ENCODE data around the gene FRS2. TPM values are rescaled to one million over a fixed set of nuclear protein-coding genes. Genes with fewer than 3 reads are reported as not detected.

FRS2 gene
- total RNA-seq, 2 donors from 2014 or later, result 13.0 to 13.2 TPM

- H3K9me3 Mint-ChIP-seq, result no peaks in the 10 kb centered on the region
- DNase-seq (peak; percentile 40 to 61), ATAC-seq (replicated peaks in 1 of 2) (peak; percentile 99 to 100)
- H3K27ac Mint-ChIP-seq, result no peak overlapping the region
- peaks cover 27% of the 10 kb centered on the region for H3K4me1 Mint-ChIP-seq (ENCODE audit: low read depth)
- peaks cover 0 to 7% of the 10 kb centered on the region in 2 donors for H3K36me3 Mint-ChIP-seq (ENCODE audit: insufficient read depth in 2 of 2)
- H3K4me3 Mint-ChIP-seq, result peak overlapping the region; percentile 16 to 52
- H3K27me3 Mint-ChIP-seq (ENCODE audit: low read depth), result no peaks in the 10 kb centered on the region
Observed at GRCh38 chr12:69534389-69534822, 64.2 kb downstream of the FRS2 start.

DNA sequence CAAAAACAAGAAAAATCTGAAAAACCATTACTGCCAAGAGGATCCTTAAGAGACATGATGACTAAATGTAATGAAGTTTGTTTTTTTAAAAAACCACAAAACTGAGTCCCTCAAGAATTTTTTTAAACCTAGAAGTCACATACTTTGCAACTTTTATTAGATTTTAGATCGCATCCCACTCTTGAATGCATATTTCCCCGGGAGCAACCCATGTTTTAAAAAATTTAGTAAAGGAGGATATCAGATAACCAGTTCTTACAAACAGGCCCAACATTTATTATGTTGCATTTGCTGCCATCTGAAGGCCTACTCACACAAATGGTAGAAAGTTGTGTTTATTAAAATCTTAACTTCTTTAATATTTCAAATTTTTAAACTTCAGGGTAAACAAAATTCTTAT, 70.8 kb downstream of the FRS2 start:
- ATAC-seq (replicated peaks in 1 of 2) (no peak), DNase-seq (no peak)
- Mint-ChIP-seq H3K36me3 (ENCODE audit: insufficient read depth in 2 of 2) (peaks cover 10 to 26% of the 10 kb centered on the region in 2 donors), H3K27me3 (ENCODE audit: low read depth) (no peaks in the 10 kb centered on the region), H3K9me3 (peaks cover 7 to 9% of the 10 kb centered on the region in 2 donors), H3K27ac (no peak overlapping the region), H3K4me1 (ENCODE audit: low read depth) (peaks cover 6% of the 10 kb centered on the region), H3K4me3 (no peak overlapping the region)

DNA sequence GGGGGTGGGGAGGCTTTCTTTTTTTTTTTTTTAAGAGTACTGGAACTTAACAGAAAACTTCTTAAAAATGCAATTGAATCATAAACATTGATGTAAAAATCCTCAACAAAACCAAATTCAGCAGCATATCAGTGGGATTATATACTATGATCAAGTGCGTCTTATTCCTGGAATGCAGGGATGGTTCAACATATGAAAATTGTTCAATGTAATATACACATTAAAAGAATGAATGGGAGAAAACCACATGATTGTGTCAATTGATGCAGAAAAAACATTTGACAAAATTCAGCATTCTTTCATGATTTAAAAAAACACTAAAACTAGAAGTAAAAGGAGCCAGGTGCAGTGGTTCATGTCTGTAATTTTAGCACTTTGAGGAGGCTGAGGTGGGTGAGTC, 73.9 kb downstream of the FRS2 start:
- Mint-ChIP-seq H3K4me1 (ENCODE audit: low read depth) (peaks cover 14% of the 10 kb centered on the region), H3K27ac (no peak overlapping the region), H3K4me3 (no peak overlapping the region), H3K27me3 (ENCODE audit: low read depth) (no peaks in the 10 kb centered on the region), H3K9me3 (peaks cover 7 to 9% of the 10 kb centered on the region in 2 donors), H3K36me3 (ENCODE audit: insufficient read depth in 2 of 2) (peaks cover 10 to 23% of the 10 kb centered on the region in 2 donors)
- DNase-seq, result no peak
- no peak for ATAC-seq (replicated peaks in 1 of 2)

- Mint-ChIP-seq H3K27ac (no peak overlapping the region), H3K36me3 (ENCODE audit: insufficient read depth in 2 of 2) (peaks cover 10 to 23% of the 10 kb centered on the region in 2 donors), H3K4me1 (ENCODE audit: low read depth) (peaks cover 14% of the 10 kb centered on the region), H3K9me3 (peaks cover 7 to 9% of the 10 kb centered on the region in 2 donors), H3K4me3 (no peak overlapping the region), H3K27me3 (ENCODE audit: low read depth) (no peaks in the 10 kb centered on the region)
- DNase-seq (no peak), ATAC-seq (replicated peaks in 1 of 2) (no peak)
Observed at GRCh38 chr12:69545081-69545480, 74.9 kb downstream of the FRS2 start.

GRCh38 chr12:69546693-69547438, 76.7 kb downstream of the FRS2 start:
- DNase-seq, result peak; percentile 6 to 11

GRCh38 chr12:69548687-69549086, 78.5 kb downstream of the FRS2 start:
- no peaks in the 10 kb centered on the region for H3K27me3 Mint-ChIP-seq (ENCODE audit: low read depth)
- ATAC-seq (replicated peaks in 1 of 2) (no peak), DNase-seq (no peak)
- peaks cover 3 to 8% of the 10 kb centered on the region in 2 donors for H3K36me3 Mint-ChIP-seq (ENCODE audit: insufficient read depth in 2 of 2)
- peaks cover 2 to 3% of the 10 kb centered on the region in 2 donors for H3K9me3 Mint-ChIP-seq
- peaks cover 8% of the 10 kb centered on the region for H3K4me1 Mint-ChIP-seq (ENCODE audit: low read depth)
- no peak overlapping the region for H3K4me3 Mint-ChIP-seq
- no peak overlapping the region for H3K27ac Mint-ChIP-seq

More at GRCh38 chr12:69546693-69547438, 76.7 kb downstream of the FRS2 start:
- peak; percentile 92 to 97 for ATAC-seq (replicated peaks in 1 of 2)
- Mint-ChIP-seq H3K27ac (no peak overlapping the region), H3K4me1 (ENCODE audit: low read depth) (peaks cover 14% of the 10 kb centered on the region), H3K36me3 (ENCODE audit: insufficient read depth in 2 of 2) (peaks cover 8 to 16% of the 10 kb centered on the region in 2 donors), H3K27me3 (ENCODE audit: low read depth) (no peaks in the 10 kb centered on the region), H3K9me3 (peaks cover 7 to 9% of the 10 kb centered on the region in 2 donors), H3K4me3 (no peak overlapping the region)

DNA sequence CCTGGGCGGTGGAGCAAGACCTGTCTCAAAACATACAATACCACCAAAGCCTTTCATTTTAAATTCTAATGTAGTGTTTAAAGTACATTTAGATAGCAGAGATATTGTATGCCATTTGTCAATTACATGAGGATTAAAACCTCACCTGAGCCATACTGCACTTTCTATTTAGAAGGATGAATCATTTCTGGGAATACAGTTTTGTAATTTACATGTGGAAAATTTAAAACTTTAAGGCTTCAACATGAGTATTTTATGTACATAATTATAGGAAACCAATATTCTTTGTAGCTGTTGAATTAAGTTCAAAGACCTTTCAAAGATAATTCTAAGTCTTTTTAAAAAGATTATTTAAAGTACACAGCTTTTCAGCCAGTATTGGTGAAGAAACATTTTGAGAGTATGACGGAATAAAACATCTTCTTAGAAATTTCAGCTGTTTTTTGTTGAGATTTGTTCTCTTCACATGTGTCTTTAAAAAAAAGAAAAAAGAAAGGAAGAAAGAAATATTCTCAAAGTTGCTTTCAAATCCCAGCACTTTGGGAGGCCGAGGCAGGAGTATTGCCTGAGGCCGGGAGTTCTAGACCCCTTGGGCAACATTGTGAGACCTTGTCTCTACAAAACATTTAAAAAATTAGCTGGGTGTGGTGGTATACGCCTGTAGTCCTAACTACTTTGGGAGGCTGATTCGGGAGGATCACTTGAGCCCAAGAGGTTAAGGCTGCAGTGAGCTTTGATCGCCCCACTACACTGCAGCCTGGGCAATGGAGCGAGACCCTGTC, 80.6 kb downstream of the FRS2 start:
- Mint-ChIP-seq H3K27ac (no peak overlapping the region), H3K36me3 (ENCODE audit: insufficient read depth in 2 of 2) (peaks cover 0 to 2% of the 10 kb centered on the region in 2 donors)
- no peak for ATAC-seq (replicated peaks in 1 of 2)

DNA sequence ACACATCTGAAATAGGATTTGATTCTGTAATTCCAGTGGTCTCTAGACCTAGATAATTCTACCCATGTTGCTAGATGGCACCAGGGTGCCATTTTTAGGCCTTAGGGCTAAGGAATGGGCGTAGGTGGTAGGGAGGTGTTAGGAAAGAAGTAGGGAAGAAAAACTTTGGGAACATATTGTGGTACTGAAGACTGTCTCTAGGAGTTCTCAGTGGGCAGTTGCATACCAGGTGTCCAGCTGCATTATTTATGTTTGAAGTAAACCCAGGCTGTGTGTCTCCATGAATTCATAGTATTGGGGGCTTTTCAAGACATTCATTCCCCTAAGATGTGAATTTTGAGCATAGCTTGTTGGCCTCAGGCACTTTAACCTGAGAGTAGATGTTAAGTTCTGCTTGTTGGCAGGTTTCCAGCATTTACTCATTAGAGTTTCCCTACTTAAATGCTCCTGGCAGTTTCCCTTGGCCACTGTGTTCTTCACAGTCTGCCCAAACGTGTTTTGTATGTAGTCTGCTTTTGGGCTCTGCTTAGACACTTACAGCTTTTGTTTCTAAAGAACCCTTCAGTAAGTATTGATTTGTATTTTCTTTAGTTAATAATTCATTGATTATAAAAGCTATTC, 83.5 kb downstream of the FRS2 start:
- H3K36me3 Mint-ChIP-seq (ENCODE audit: insufficient read depth in 2 of 2), result no peaks in the 10 kb centered on the region
- H3K27me3 Mint-ChIP-seq (ENCODE audit: low read depth), result no peaks in the 10 kb centered on the region
- DNase-seq, result no peak
- H3K27ac Mint-ChIP-seq, result no peak overlapping the region
- no peak overlapping the region for H3K4me3 Mint-ChIP-seq
- ATAC-seq (replicated peaks in 1 of 2), result no peak
- no peaks in the 10 kb centered on the region for H3K9me3 Mint-ChIP-seq
- no peaks in the 10 kb centered on the region for H3K4me1 Mint-ChIP-seq (ENCODE audit: low read depth)

More for the DNA sequence above, 80.6 kb downstream of the FRS2 start:
- no peaks in the 10 kb centered on the region for H3K9me3 Mint-ChIP-seq
- DNase-seq, result no peak
- no peaks in the 10 kb centered on the region for H3K27me3 Mint-ChIP-seq (ENCODE audit: low read depth)
- H3K4me3 Mint-ChIP-seq, result no peak overlapping the region
- H3K4me1 Mint-ChIP-seq (ENCODE audit: low read depth), result peaks cover 8% of the 10 kb centered on the region

- DNase-seq (no peak), ATAC-seq (replicated peaks in 1 of 2) (no peak)
- no peak overlapping the region for H3K27ac Mint-ChIP-seq
- H3K27me3 Mint-ChIP-seq (ENCODE audit: low read depth), result no peaks in the 10 kb centered on the region
- H3K4me1 Mint-ChIP-seq (ENCODE audit: low read depth), result no peaks in the 10 kb centered on the region
- H3K36me3 Mint-ChIP-seq (ENCODE audit: insufficient read depth in 2 of 2), result no peaks in the 10 kb centered on the region
- no peaks in the 10 kb centered on the region for H3K9me3 Mint-ChIP-seq
- H3K4me3 Mint-ChIP-seq, result no peak overlapping the region
Observed at GRCh38 chr12:69555461-69555860, 85.3 kb downstream of the FRS2 start.

GRCh38 chr12:69556383-69556782, 86.2 kb downstream of the FRS2 start:
- Mint-ChIP-seq H3K4me3 (no peak overlapping the region), H3K9me3 (no peaks in the 10 kb centered on the region), H3K4me1 (ENCODE audit: low read depth) (no peaks in the 10 kb centered on the region), H3K27me3 (ENCODE audit: low read depth) (no peaks in the 10 kb centered on the region), H3K36me3 (ENCODE audit: insufficient read depth in 2 of 2) (no peaks in the 10 kb centered on the region), H3K27ac (no peak overlapping the region)
- no peak for DNase-seq
- ATAC-seq (replicated peaks in 1 of 2), result no peak

- Mint-ChIP-seq H3K36me3 (ENCODE audit: insufficient read depth in 2 of 2) (no peaks in the 10 kb centered on the region), H3K27me3 (ENCODE audit: low read depth) (no peaks in the 10 kb centered on the region), H3K27ac (no peak overlapping the region), H3K9me3 (no peaks in the 10 kb centered on the region), H3K4me1 (ENCODE audit: low read depth) (peaks cover 7% of the 10 kb centered on the region), H3K4me3 (no peak overlapping the region)
- no peak for ATAC-seq (replicated peaks in 1 of 2)
- DNase-seq, result no peak
Observed at GRCh38 chr12:69563166-69563762, 93.1 kb downstream of the FRS2 start.

DNA sequence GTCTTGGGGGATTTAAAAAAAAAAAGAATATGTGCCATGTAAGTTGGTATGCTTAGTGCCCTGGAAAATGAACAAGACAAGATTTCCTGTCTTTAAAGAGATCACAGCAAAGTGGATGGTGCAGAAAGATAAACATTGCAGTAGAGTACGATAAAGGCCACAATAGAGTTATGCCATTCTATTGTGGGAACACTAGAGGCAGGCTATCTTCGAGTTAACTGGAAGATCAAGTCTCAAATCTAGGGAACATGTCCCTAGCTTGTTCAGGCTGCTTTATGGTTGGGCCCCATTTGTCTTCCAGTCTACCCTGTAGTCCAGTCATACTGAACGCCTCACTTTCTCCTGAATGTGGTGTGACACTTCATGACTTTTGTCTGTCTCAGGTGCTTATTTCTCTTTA, 96.4 kb downstream of the FRS2 start:
- H3K4me1 Mint-ChIP-seq (ENCODE audit: low read depth), result peaks cover 17% of the 10 kb centered on the region
- no peaks in the 10 kb centered on the region for H3K27me3 Mint-ChIP-seq (ENCODE audit: low read depth)
- no peaks in the 10 kb centered on the region for H3K36me3 Mint-ChIP-seq (ENCODE audit: insufficient read depth in 2 of 2)
- peak overlapping the region; percentile 18 for H3K27ac Mint-ChIP-seq
- H3K4me3 Mint-ChIP-seq, result no peak overlapping the region
- H3K9me3 Mint-ChIP-seq, result no peaks in the 10 kb centered on the region
- DNase-seq, result no peak
- ATAC-seq (replicated peaks in 1 of 2), result peak in 1 of 2 donors; percentile 33

GRCh38 chr12:69569236-69569635, 99.0 kb downstream of the FRS2 start:
- ATAC-seq (replicated peaks in 1 of 2) (no peak), DNase-seq (no peak)
- peaks cover 17% of the 10 kb centered on the region for H3K4me1 Mint-ChIP-seq (ENCODE audit: low read depth)
- H3K4me3 Mint-ChIP-seq, result no peak overlapping the region
- H3K27me3 Mint-ChIP-seq (ENCODE audit: low read depth), result no peaks in the 10 kb centered on the region
- peaks cover 2 to 7% of the 10 kb centered on the region in 2 donors for H3K36me3 Mint-ChIP-seq (ENCODE audit: insufficient read depth in 2 of 2)
- peak overlapping the region; percentile 14 for H3K27ac Mint-ChIP-seq
- H3K9me3 Mint-ChIP-seq, result no peaks in the 10 kb centered on the region
